ENCODE results near the gene WDFY4.

Gene WDFY4

GRCh38 chr10:48722153-48723145, 37.8 kb downstream of the WDFY4 start:
- Histone ChIP-seq H3K9me3 (replicated peaks in 1 of 2; ENCODE audit: control insufficient read depth in 2 of 2, insufficient read depth in 1 of 2, low read depth in 1 of 2, low read length in 2 of 2) (no peaks in the 10 kb centered on the region), H2BK12ac (ENCODE audit: low read length) (no peak overlapping the region), H2AFZ (ENCODE audit: low read length) (no peak overlapping the region), H3K4me2 (ENCODE audit: insufficient read depth, low read length, poor library complexity, severe bottlenecking) (no peak overlapping the region), H3K27ac (replicated peaks; ENCODE audit: low read length) (no peak overlapping the region), H2BK5ac (ENCODE audit: low read length) (no peak overlapping the region), H3K18ac (ENCODE audit: low read length) (no peak overlapping the region), H3K4me3 (ENCODE audit: low read length in 2 of 2) (no peak overlapping the region), H3K14ac (ENCODE audit: low read length) (no peak overlapping the region), H3K79me1 (ENCODE audit: low read depth, low read length) (no peaks in the 10 kb centered on the region), H3K36me3 (replicated peaks in 1 of 2; ENCODE audit: control insufficient read depth in 2 of 2, insufficient read depth in 2 of 2, low read length in 2 of 2) (no peaks in the 10 kb centered on the region), H2BK15ac (ENCODE audit: low read length) (no peak overlapping the region), H3K23ac (ENCODE audit: low read depth, low read length, poor library complexity) (no peak overlapping the region), H4K8ac (ENCODE audit: low read depth, low read length) (no peak overlapping the region), H2AK5ac (ENCODE audit: low read depth, low read length) (no peak overlapping the region), H3K27me3 (ENCODE audit: control insufficient read depth in 3 of 3, insufficient read depth in 3 of 3, low read depth in 1 of 3, low read length in 3 of 3) (no peaks in the 10 kb centered on the region), H3K4me1 (ENCODE audit: control insufficient read depth in 2 of 2, insufficient read depth in 1 of 2, low read depth in 1 of 2, low read length in 2 of 2) (peaks cover 0 to 4% of the 10 kb centered on the region in 2 donors), H2BK120ac (ENCODE audit: low read depth, low read length) (no peak overlapping the region), H4K91ac (ENCODE audit: low read depth, low read length, poor library complexity) (no peak overlapping the region), H3K4ac (ENCODE audit: low read length) (no peak overlapping the region), H3K9ac (ENCODE audit: low read depth, low read length, poor library complexity) (no peak overlapping the region)
- no peak for DNase-seq (ENCODE audit: low spot score)
- WGBS, 2 donors (ENCODE audit: extremely low coverage in 2 of 2, insufficient read length in 2 of 2, insufficient replicate concordance in 1 of 2) = no CpG with 5 or more reads among the region's 11 CpGs

DNA sequence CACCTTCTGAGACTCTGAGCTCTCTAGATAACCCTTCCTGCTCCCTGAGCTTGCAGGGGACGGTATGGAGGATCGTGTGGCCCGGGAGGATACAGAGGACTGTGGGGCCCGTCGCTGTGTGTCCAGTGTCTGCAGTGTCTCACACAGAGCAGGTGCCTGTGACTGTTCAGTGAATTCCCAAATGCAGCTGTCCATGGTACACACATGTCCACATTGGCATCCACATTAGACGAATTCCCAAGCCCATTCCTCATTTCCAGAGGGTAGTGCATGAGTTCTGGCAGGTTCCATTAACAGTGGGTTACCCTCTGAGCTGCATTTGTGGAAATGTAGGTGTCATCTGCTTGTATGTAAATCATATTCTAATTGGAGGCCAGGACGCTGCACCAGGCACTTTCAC, 39.5 kb downstream of the WDFY4 start:
- no CpG with 5 or more reads among the region's 7 CpGs for WGBS, 2 donors (ENCODE audit: extremely low coverage in 2 of 2, insufficient read length in 2 of 2, insufficient replicate concordance in 1 of 2)
- no peak overlapping the region for H3K4me2 ChIP-seq (ENCODE audit: insufficient read depth, low read length, poor library complexity, severe bottlenecking)

GRCh38 chr10:48725708-48726107, 41.0 kb downstream of the WDFY4 start:
- no peak for DNase-seq (ENCODE audit: low spot score)
- Histone ChIP-seq H3K4ac (ENCODE audit: low read length) (no peak overlapping the region), H3K18ac (ENCODE audit: low read length) (no peak overlapping the region), H3K36me3 (replicated peaks in 1 of 2; ENCODE audit: control insufficient read depth in 2 of 2, insufficient read depth in 2 of 2, low read length in 2 of 2) (no peaks in the 10 kb centered on the region), H3K79me1 (ENCODE audit: low read depth, low read length) (no peaks in the 10 kb centered on the region), H3K9me3 (replicated peaks in 1 of 2; ENCODE audit: control insufficient read depth in 2 of 2, insufficient read depth in 1 of 2, low read depth in 1 of 2, low read length in 2 of 2) (no peaks in the 10 kb centered on the region), H4K91ac (ENCODE audit: low read depth, low read length, poor library complexity) (no peak overlapping the region), H2BK120ac (ENCODE audit: low read depth, low read length) (no peak overlapping the region), H3K27ac (replicated peaks; ENCODE audit: low read length) (no peak overlapping the region), H3K9ac (ENCODE audit: low read depth, low read length, poor library complexity) (no peak overlapping the region), H3K4me2 (ENCODE audit: insufficient read depth, low read length, poor library complexity, severe bottlenecking) (no peak overlapping the region), H2AK5ac (ENCODE audit: low read depth, low read length) (no peak overlapping the region), H3K27me3 (ENCODE audit: control insufficient read depth in 3 of 3, insufficient read depth in 3 of 3, low read depth in 1 of 3, low read length in 3 of 3) (no peaks in the 10 kb centered on the region), H3K23ac (ENCODE audit: low read depth, low read length, poor library complexity) (no peak overlapping the region), H4K8ac (ENCODE audit: low read depth, low read length) (no peak overlapping the region), H2BK15ac (ENCODE audit: low read length) (no peak overlapping the region), H3K4me3 (ENCODE audit: low read length in 2 of 2) (no peak overlapping the region), H3K14ac (ENCODE audit: low read length) (no peak overlapping the region), H2BK12ac (ENCODE audit: low read length) (no peak overlapping the region), H2AFZ (ENCODE audit: low read length) (no peak overlapping the region), H2BK5ac (ENCODE audit: low read length) (no peak overlapping the region), H3K4me1 (ENCODE audit: control insufficient read depth in 2 of 2, insufficient read depth in 1 of 2, low read depth in 1 of 2, low read length in 2 of 2) (no peaks in the 10 kb centered on the region)
- no CpG with 5 or more reads among the region's 4 CpGs for WGBS, 2 donors (ENCODE audit: extremely low coverage in 2 of 2, insufficient read length in 2 of 2, insufficient replicate concordance in 1 of 2)

More for the DNA sequence above, 39.5 kb downstream of the WDFY4 start:
- no peak overlapping the region for H2BK5ac ChIP-seq (ENCODE audit: low read length)
- H3K14ac ChIP-seq (ENCODE audit: low read length) = no peak overlapping the region
- no peak overlapping the region for H3K4ac ChIP-seq (ENCODE audit: low read length)
- H4K8ac ChIP-seq (ENCODE audit: low read depth, low read length) = no peak overlapping the region
- no peaks in the 10 kb centered on the region for H3K79me1 ChIP-seq (ENCODE audit: low read depth, low read length)
- no peaks in the 10 kb centered on the region for H3K9me3 ChIP-seq (replicated peaks in 1 of 2; ENCODE audit: control insufficient read depth in 2 of 2, insufficient read depth in 1 of 2, low read depth in 1 of 2, low read length in 2 of 2)
- H4K91ac ChIP-seq (ENCODE audit: low read depth, low read length, poor library complexity) = no peak overlapping the region
- H2AK5ac ChIP-seq (ENCODE audit: low read depth, low read length) = no peak overlapping the region
- peaks cover 0 to 3% of the 10 kb centered on the region in 2 donors for H3K4me1 ChIP-seq (ENCODE audit: control insufficient read depth in 2 of 2, insufficient read depth in 1 of 2, low read depth in 1 of 2, low read length in 2 of 2)
- H2BK12ac ChIP-seq (ENCODE audit: low read length) = no peak overlapping the region
- no peak overlapping the region for H3K9ac ChIP-seq (ENCODE audit: low read depth, low read length, poor library complexity)
- H3K36me3 ChIP-seq (replicated peaks in 1 of 2; ENCODE audit: control insufficient read depth in 2 of 2, insufficient read depth in 2 of 2, low read length in 2 of 2) = no peaks in the 10 kb centered on the region
- H3K23ac ChIP-seq (ENCODE audit: low read depth, low read length, poor library complexity) = no peak overlapping the region
- DNase-seq (ENCODE audit: low spot score) = no peak
- H3K27me3 ChIP-seq (ENCODE audit: control insufficient read depth in 3 of 3, insufficient read depth in 3 of 3, low read depth in 1 of 3, low read length in 3 of 3) = no peaks in the 10 kb centered on the region
- no peak overlapping the region for H2AFZ ChIP-seq (ENCODE audit: low read length)
- no peak overlapping the region for H2BK15ac ChIP-seq (ENCODE audit: low read length)
- H2BK120ac ChIP-seq (ENCODE audit: low read depth, low read length) = no peak overlapping the region
- H3K4me3 ChIP-seq (ENCODE audit: low read length in 2 of 2) = no peak overlapping the region
- no peak overlapping the region for H3K18ac ChIP-seq (ENCODE audit: low read length)
- H3K27ac ChIP-seq (replicated peaks; ENCODE audit: low read length) = no peak overlapping the region

- Histone ChIP-seq H3K4me1 (ENCODE audit: control insufficient read depth in 2 of 2, insufficient read depth in 1 of 2, low read depth in 1 of 2, low read length in 2 of 2) (no peaks in the 10 kb centered on the region), H2BK15ac (ENCODE audit: low read length) (no peak overlapping the region), H3K27ac (replicated peaks; ENCODE audit: low read length) (no peak overlapping the region), H3K18ac (ENCODE audit: low read length) (no peak overlapping the region), H2AK5ac (ENCODE audit: low read depth, low read length) (no peak overlapping the region), H3K4ac (ENCODE audit: low read length) (no peak overlapping the region), H3K4me2 (ENCODE audit: insufficient read depth, low read length, poor library complexity, severe bottlenecking) (no peak overlapping the region), H3K4me3 (ENCODE audit: low read length in 2 of 2) (no peak overlapping the region), H2AFZ (ENCODE audit: low read length) (no peak overlapping the region), H4K8ac (ENCODE audit: low read depth, low read length) (no peak overlapping the region), H3K36me3 (replicated peaks in 1 of 2; ENCODE audit: control insufficient read depth in 2 of 2, insufficient read depth in 2 of 2, low read length in 2 of 2) (no peaks in the 10 kb centered on the region), H3K9me3 (replicated peaks in 1 of 2; ENCODE audit: control insufficient read depth in 2 of 2, insufficient read depth in 1 of 2, low read depth in 1 of 2, low read length in 2 of 2) (no peaks in the 10 kb centered on the region), H2BK120ac (ENCODE audit: low read depth, low read length) (no peak overlapping the region), H2BK5ac (ENCODE audit: low read length) (no peak overlapping the region), H2BK12ac (ENCODE audit: low read length) (no peak overlapping the region), H3K14ac (ENCODE audit: low read length) (no peak overlapping the region), H3K9ac (ENCODE audit: low read depth, low read length, poor library complexity) (no peak overlapping the region), H3K27me3 (ENCODE audit: control insufficient read depth in 3 of 3, insufficient read depth in 3 of 3, low read depth in 1 of 3, low read length in 3 of 3) (no peaks in the 10 kb centered on the region), H3K79me1 (ENCODE audit: low read depth, low read length) (no peaks in the 10 kb centered on the region), H3K23ac (ENCODE audit: low read depth, low read length, poor library complexity) (no peak overlapping the region), H4K91ac (ENCODE audit: low read depth, low read length, poor library complexity) (no peak overlapping the region)
- no CpG with 5 or more reads among the region's 3 CpGs for WGBS, 2 donors (ENCODE audit: extremely low coverage in 2 of 2, insufficient read length in 2 of 2, insufficient replicate concordance in 1 of 2)
- DNase-seq (ENCODE audit: low spot score) = no peak
Observed at GRCh38 chr10:48727866-48728265, 43.2 kb downstream of the WDFY4 start.
